ENCODE data around the gene COL27A1.
A peak's percentile ranks its signal among the peaks of the same experiment; 100 is the strongest.

Gene COL27A1

GRCh38 chr9:114282926-114283325 lies 127.6 kb downstream of the COL27A1 start:
- DNase-seq = peak in 8 of 56 donors; percentile 10 to 58 (median 20)

- DNase-seq = peak in 1 of 56 donors; percentile 13
Observed at GRCh38 chr9:114283551-114284111, 128.3 kb downstream of the COL27A1 start.

GRCh38 chr9:114284316-114285060 lies 129.2 kb downstream of the COL27A1 start:
- DNase-seq = no peak

- no peak for DNase-seq
Observed at GRCh38 chr9:114285166-114285867, 130.0 kb downstream of the COL27A1 start.

GRCh38 chr9:114286146-114286679 lies 130.9 kb downstream of the COL27A1 start:
- DNase-seq = no peak

- no peak for DNase-seq
Observed at GRCh38 chr9:114287001-114287762, 131.8 kb downstream of the COL27A1 start.

- no peak for DNase-seq
Observed at GRCh38 chr9:114287763-114288192, 132.4 kb downstream of the COL27A1 start.

- no peak for DNase-seq
Observed at GRCh38 chr9:114288193-114289091, 133.1 kb downstream of the COL27A1 start.

GRCh38 chr9:114289106-114289505 lies 133.8 kb downstream of the COL27A1 start:
- DNase-seq = no peak

- no peak for DNase-seq
Observed at GRCh38 chr9:114289571-114290481, 134.5 kb downstream of the COL27A1 start.

- no peak for DNase-seq
Observed at GRCh38 chr9:114290561-114290986, 135.2 kb downstream of the COL27A1 start.

GRCh38 chr9:114291064-114291474 lies 135.7 kb downstream of the COL27A1 start:
- peak in 47 of 56 donors; percentile 12 to 85 (median 46) for DNase-seq

GRCh38 chr9:114291886-114292590 lies 136.7 kb downstream of the COL27A1 start:
- DNase-seq = no peak

GRCh38 chr9:114294664-114295063 lies 139.3 kb downstream of the COL27A1 start:
- DNase-seq = no peak

GRCh38 chr9:114296338-114296737 lies 141.0 kb downstream of the COL27A1 start:
- no peak for DNase-seq

GRCh38 chr9:114299286-114300152 lies 144.2 kb downstream of the COL27A1 start:
- DNase-seq = no peak

GRCh38 chr9:114300153-114300845 lies 145.0 kb downstream of the COL27A1 start:
- DNase-seq = no peak

All from amygdala (tissue), 56 donors.